DND-41 (cell line): ENCODE data around the gene SLC35F4.

Experiments
- ATAC-seq: fragments of 200-7000 bp; cut with Tn5 transposase; 3 replicates; pipeline ENCODE4 v1.9.1; 2021; ENCODE audit warnings: low read depth; ENCODE audit not compliant: insufficient read depth
- DNase-seq: peaks from one replicate; pipeline ENCODE4 v3.0.0-alpha.2; 2020
- H2AFZ ChIP-seq: 2 replicates; pipeline ENCODE4 v1.6.0; 2012; ENCODE audit warnings: low read depth, low read length
- H3K27ac ChIP-seq: 2 replicates; pipeline ENCODE4 v1.5.1; 2012; ENCODE audit warnings: low read length, inconsistent platforms
- H3K27me3 ChIP-seq: fragments of 200-600 bp; sonication (generic); 2 replicates; pipeline ENCODE4 v1.6.0; 2012; ENCODE audit warnings: low read length, mild to moderate bottlenecking, inconsistent platforms; ENCODE audit not compliant: insufficient read depth, poor library complexity
- H3K36me3 ChIP-seq: 2 replicates; pipeline ENCODE4 v1.5.1; 2012; ENCODE audit warnings: low read length, inconsistent platforms; ENCODE audit not compliant: insufficient read depth
- H3K4me1 ChIP-seq: 2 replicates; pipeline ENCODE4 v1.5.1; 2012; ENCODE audit warnings: mild to moderate bottlenecking, low read length; ENCODE audit not compliant: insufficient read depth
- H3K4me2 ChIP-seq: 2 replicates; pipeline ENCODE4 v1.6.0; 2012; ENCODE audit warnings: mild to moderate bottlenecking, moderate library complexity, low read length, inconsistent platforms; ENCODE audit not compliant: insufficient read depth
- H3K4me3 ChIP-seq, 2 experiments: fragments of 200-600 bp in 1 of 2; shearing (Covaris generic) in 1 of 2; 2 replicates each; pipeline ENCODE4 v1.5.1; 2012 to 2016; ENCODE audit warnings: inconsistent platforms in 2 of 2, low read length in 2 of 2, mild to moderate bottlenecking in 2 of 2, low read depth in 1 of 2, moderate library complexity in 1 of 2
- H3K79me2 ChIP-seq: 2 replicates; pipeline ENCODE4 v1.6.0; 2012; ENCODE audit warnings: low read length, inconsistent platforms; ENCODE audit not compliant: insufficient read depth
- H3K9ac ChIP-seq: 2 replicates; pipeline ENCODE4 v1.6.0; 2012; ENCODE audit warnings: low read depth, mild to moderate bottlenecking, inconsistent platforms, low read length, moderate library complexity
- H3K9me3 ChIP-seq: 2 replicates; pipeline ENCODE4 v1.5.1; 2012; ENCODE audit warnings: low read length, moderate library complexity, mild to moderate bottlenecking, inconsistent platforms; ENCODE audit not compliant: insufficient read depth, severe bottlenecking
- H4K20me1 ChIP-seq: 2 replicates; pipeline ENCODE4 v1.6.0; 2012; ENCODE audit warnings: low read length; ENCODE audit not compliant: insufficient read depth
- CTCF ChIP-seq: IDR thresholded peaks from 2 replicates; pipeline ENCODE4 v1.5.1; 2012; ENCODE audit warnings: borderline replicate concordance, low read length, moderate library complexity, mild to moderate bottlenecking; ENCODE audit not compliant: poor library complexity, severe bottlenecking; ENCODE audit errors: extremely low read depth
- EZH2 ChIP-seq: IDR thresholded peaks from 3 replicates; pipeline ENCODE4 v1.6.1; 2012; ENCODE audit warnings: borderline replicate concordance, low read depth, mild to moderate bottlenecking, moderate library complexity, low read length, inconsistent platforms; ENCODE audit not compliant: severe bottlenecking

SLC35F4 gene

GRCh38 chr14:57574617-57575288, 291.1 kb downstream of the SLC35F4 start:
- no peaks in the 10 kb centered on the region for H3K9me3 ChIP-seq
- DNase-seq (no peak), ATAC-seq (no peak)
- no peaks in the 10 kb centered on the region for H3K36me3 ChIP-seq
- TF ChIP-seq CTCF (no peak), EZH2 (no peak)
- no peaks in the 10 kb centered on the region for H4K20me1 ChIP-seq
- no peak overlapping the region for H3K4me3 ChIP-seq
- H3K79me2 ChIP-seq, result no peaks in the 10 kb centered on the region
- no peak overlapping the region for H3K4me2 ChIP-seq
- H3K9ac ChIP-seq, result no peak overlapping the region
- H3K4me1 ChIP-seq, result no peaks in the 10 kb centered on the region
- H2AFZ ChIP-seq, result no peak overlapping the region
- H3K27ac ChIP-seq, result no peak overlapping the region
- no peaks in the 10 kb centered on the region for H3K27me3 ChIP-seq

DNA sequence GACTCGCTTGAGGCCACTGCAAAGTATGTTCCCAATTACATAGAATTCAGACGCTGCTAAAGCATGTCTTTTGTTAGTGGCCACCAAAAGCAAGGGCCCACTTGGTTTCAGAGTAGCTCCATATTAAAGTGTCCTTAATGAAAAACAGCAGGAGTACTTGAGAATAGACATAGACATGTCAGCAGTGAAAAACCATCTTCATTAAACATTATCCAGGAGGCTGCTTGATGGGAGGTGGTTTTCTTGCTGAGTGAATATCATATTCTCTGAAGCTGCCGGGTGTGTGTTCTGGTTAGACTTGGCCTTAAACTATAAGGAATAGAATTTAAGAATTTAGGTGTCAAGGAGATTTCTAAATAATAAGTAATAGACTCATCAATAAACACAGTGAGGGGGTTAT, 292.7 kb downstream of the SLC35F4 start:
- no peak overlapping the region for H3K4me3 ChIP-seq
- no peak for TF ChIP-seq CTCF
- TF ChIP-seq EZH2, result no peak

GRCh38 chr14:57568554-57568953, 297.3 kb downstream of the SLC35F4 start:
- Histone ChIP-seq H3K9ac (no peak overlapping the region), H3K4me3 (no peak overlapping the region), H3K36me3 (no peaks in the 10 kb centered on the region), H3K4me1 (no peaks in the 10 kb centered on the region), H3K79me2 (no peaks in the 10 kb centered on the region), H2AFZ (no peak overlapping the region), H4K20me1 (no peaks in the 10 kb centered on the region), H3K9me3 (no peaks in the 10 kb centered on the region), H3K27ac (no peak overlapping the region), H3K27me3 (peaks cover 4% of the 10 kb centered on the region), H3K4me2 (no peak overlapping the region)
- no peak for DNase-seq
- no peak for ATAC-seq
- no peak for TF ChIP-seq CTCF
- no peak for TF ChIP-seq EZH2

More for the DNA sequence above, 292.7 kb downstream of the SLC35F4 start:
- DNase-seq (no peak), ATAC-seq (no peak)
- Histone ChIP-seq H3K4me2 (no peak overlapping the region), H3K27me3 (peaks cover under 1% of the 10 kb centered on the region), H3K9ac (no peak overlapping the region), H3K27ac (no peak overlapping the region), H3K79me2 (no peaks in the 10 kb centered on the region), H2AFZ (no peak overlapping the region), H3K4me1 (no peaks in the 10 kb centered on the region), H3K36me3 (no peaks in the 10 kb centered on the region), H4K20me1 (no peaks in the 10 kb centered on the region), H3K9me3 (no peaks in the 10 kb centered on the region)
